Neural crest cell (in vitro differentiated cells): ENCODE results near the gene DENND5A. TPM values are rescaled to one million over a fixed set of nuclear protein-coding genes. Genes with fewer than 3 reads are reported as not detected.
A peak's percentile ranks its signal among the peaks of the same experiment; 100 is the strongest.

Experiments
- DNase-seq: peaks from one replicate; pipeline ENCODE4 v3.0.0; 2021; ENCODE audit warnings: low read depth, mixed read lengths, low spot score
- H3K27ac Mint-ChIP-seq: one replicate; pipeline ENCODE4 v1.8.0; 2021; ENCODE audit warnings: mild to moderate bottlenecking, mixed read lengths; ENCODE audit not compliant: unreplicated experiment
- H3K27me3 Mint-ChIP-seq: 2 replicates; pipeline ENCODE4 v1.8.0; 2021; ENCODE audit warnings: low read depth, mild to moderate bottlenecking, mixed read lengths
- H3K36me3 Mint-ChIP-seq: 2 replicates; pipeline ENCODE4 v1.8.0; 2021; ENCODE audit warnings: low read depth, mild to moderate bottlenecking, mixed read lengths
- H3K4me1 Mint-ChIP-seq: 2 replicates; pipeline ENCODE4 v1.8.0; 2021; ENCODE audit warnings: mixed read lengths
- H3K4me3 Mint-ChIP-seq: one replicate; pipeline ENCODE4 v1.8.0; 2021; ENCODE audit warnings: mild to moderate bottlenecking, mixed read lengths
- H3K9me3 Mint-ChIP-seq: 2 replicates; pipeline ENCODE4 v1.8.0; 2021; ENCODE audit warnings: mixed read lengths
- CTCF ChIP-seq: fragments of 200-600 bp; sonication (generic); conservative IDR thresholded peaks from 2 replicates; pipeline ENCODE4 v1.5.0; 2021; ENCODE audit warnings: antibody characterized with exemption, mild to moderate bottlenecking
- microRNA-seq: library from miRNA; unstranded; fragments of <30 nt; microRNA quantifications from one replicate; pipeline ENCODE4, GENCODE V29; 2020
- total RNA-seq: library from RNA; stranded (reverse); gene quantifications from 2 replicates; pipeline ENCODE4 v1.2.1, GENCODE V29; 2021

The DENND5A gene
- total RNA-seq, 1 donor from 2014 or later, result 116 TPM

GRCh38 chr11:9091044-9091922, 173.9 kb downstream of the DENND5A start, which contains the start of gene SCUBE2:
TSS of gene SCUBE2 (minus strand) at chr11:9091599. CDS start at chr11:9091528, 71 bp downstream.
- DNase-seq, result no peak
- peaks cover 2% of the 10 kb centered on the region for H3K9me3 Mint-ChIP-seq
- peaks cover 23% of the 10 kb centered on the region for H3K4me1 Mint-ChIP-seq
- no peak for TF ChIP-seq CTCF
- H3K36me3 Mint-ChIP-seq, result no peaks in the 10 kb centered on the region
- peak within 1 kb of the TSS; percentile 85 for H3K4me3 Mint-ChIP-seq
- H3K27ac Mint-ChIP-seq, result no peak within 1 kb of the TSS
- peaks cover 44% of the 10 kb centered on the region for H3K27me3 Mint-ChIP-seq

- Mint-ChIP-seq H3K4me3 (peak overlapping the region; percentile 85), H3K9me3 (no peaks in the 10 kb centered on the region), H3K27ac (no peak overlapping the region), H3K36me3 (no peaks in the 10 kb centered on the region), H3K27me3 (peaks cover 44% of the 10 kb centered on the region), H3K4me1 (peaks cover 23% of the 10 kb centered on the region)
- no peak for DNase-seq
- TF ChIP-seq CTCF, result no peak
These were observed 174.6 kb downstream of the DENND5A start for GRCh38 chr11:9090488-9091043.

- H3K4me3 Mint-ChIP-seq, result peak overlapping the region; percentile 65
- no peak for DNase-seq
- no peaks in the 10 kb centered on the region for H3K9me3 Mint-ChIP-seq
- peaks cover 44% of the 10 kb centered on the region for H3K27me3 Mint-ChIP-seq
- no peaks in the 10 kb centered on the region for H3K36me3 Mint-ChIP-seq
- peaks cover 23% of the 10 kb centered on the region for H3K4me1 Mint-ChIP-seq
- no peak for TF ChIP-seq CTCF
- no peak overlapping the region for H3K27ac Mint-ChIP-seq
These were observed 175.5 kb downstream of the DENND5A start for GRCh38 chr11:9089636-9090035.

- DNase-seq, result no peak
- peak overlapping the region; percentile 65 for H3K4me3 Mint-ChIP-seq
- H3K9me3 Mint-ChIP-seq, result no peaks in the 10 kb centered on the region
- H3K27me3 Mint-ChIP-seq, result peaks cover 43% of the 10 kb centered on the region
- H3K27ac Mint-ChIP-seq, result no peak overlapping the region
- peaks cover 22% of the 10 kb centered on the region for H3K4me1 Mint-ChIP-seq
- no peak for TF ChIP-seq CTCF
- H3K36me3 Mint-ChIP-seq, result no peaks in the 10 kb centered on the region
These were observed 176.1 kb downstream of the DENND5A start for GRCh38 chr11:9089061-9089460.

Small RNAs within 50 kb of the gene (microRNA-seq; reads per million reads assigned to microRNA genes)
- gene MIR5691, result not detected

Other genes starting within 250 kb of the DENND5A start
- gene SCUBE2, start 173.8 kb downstream of the DENND5A start, total RNA-seq, result 7.5 and 11.0 TPM in 2 replicates
- 33.4 and 36.9 TPM in 2 replicates for gene TMEM41B, start 49.2 kb upstream of the DENND5A start, total RNA-seq
- gene IPO7, start 119.3 kb upstream of the DENND5A start, total RNA-seq, result 199 and 223 TPM in 2 replicates
- gene ZNF143, start 195.7 kb upstream of the DENND5A start, total RNA-seq, result 35.0 and 39.1 TPM in 2 replicates